Astrocyte (in vitro differentiated cells and primary cell): Measurements from ENCODE around the gene SNRNP27. TPM values are rescaled to one million over a fixed set of nuclear protein-coding genes. Genes with fewer than 3 reads are reported as not detected.

Experiments used
- DNase-seq: peaks from one replicate; pipeline ENCODE4 v3.0.0-alpha.2; 2010; ENCODE audit warnings: low read depth
- FAIRE-seq: peaks from 2 replicates; lab custom pipeline; 2011; peaks lifted over from hg19 to GRCh38; lab: Jason Lieb, UNC
- H2AFZ ChIP-seq: 2 replicates; pipeline ENCODE4 v1.6.0; 2012; ENCODE audit warnings: low read depth, low read length, inconsistent platforms
- H3K27ac ChIP-seq: 2 replicates; pipeline ENCODE4 v1.5.1; 2011; ENCODE audit warnings: low read depth, low read length, inconsistent platforms
- H3K27me3 ChIP-seq: 2 replicates; pipeline ENCODE4 v1.6.0; 2011; ENCODE audit warnings: low read length, inconsistent platforms; ENCODE audit not compliant: insufficient read depth
- H3K36me3 ChIP-seq: 2 replicates; pipeline ENCODE4 v1.5.1; 2011; ENCODE audit warnings: low read length, inconsistent platforms; ENCODE audit not compliant: insufficient read depth
- H3K4me1 ChIP-seq: 2 replicates; pipeline ENCODE4 v1.5.1; 2011; ENCODE audit warnings: low read length, inconsistent platforms; ENCODE audit not compliant: insufficient read depth
- H3K4me2 ChIP-seq: 2 replicates; pipeline ENCODE4 v1.6.0; 2012; ENCODE audit warnings: low read length, inconsistent platforms
- H3K4me3 ChIP-seq: 2 replicates; pipeline ENCODE4 v1.5.1; 2011; ENCODE audit warnings: low read depth, mild to moderate bottlenecking, low read length, inconsistent platforms; ENCODE audit not compliant: insufficient read depth
- H3K79me2 ChIP-seq: 2 replicates; pipeline ENCODE4 v1.6.0; 2012; ENCODE audit warnings: mild to moderate bottlenecking, low read length, inconsistent platforms; ENCODE audit not compliant: insufficient read depth
- H3K9ac ChIP-seq: 2 replicates; pipeline ENCODE4 v1.6.0; 2012; ENCODE audit warnings: mild to moderate bottlenecking, low read length, inconsistent platforms
- H3K9me3 ChIP-seq: 2 replicates; pipeline ENCODE4 v1.5.1; 2012; ENCODE audit warnings: low read depth, mild to moderate bottlenecking, low read length, inconsistent platforms; ENCODE audit not compliant: insufficient read depth
- H4K20me1 ChIP-seq: 2 replicates; pipeline ENCODE4 v1.6.0; 2012; ENCODE audit warnings: low read length, inconsistent platforms; ENCODE audit not compliant: insufficient read depth
- H3K27ac Mint-ChIP-seq: one replicate; pipeline ENCODE4 v1.8.0; 2021; ENCODE audit warnings: mild to moderate bottlenecking, mixed read lengths; ENCODE audit not compliant: unreplicated experiment
- H3K27me3 Mint-ChIP-seq: one replicate; pipeline ENCODE4 v1.8.0; 2021; ENCODE audit warnings: low read depth, mixed read lengths; ENCODE audit not compliant: unreplicated experiment
- H3K36me3 Mint-ChIP-seq: one replicate; pipeline ENCODE4 v1.8.0; 2021; ENCODE audit warnings: low read depth, mixed read lengths; ENCODE audit not compliant: unreplicated experiment
- H3K4me1 Mint-ChIP-seq: one replicate; pipeline ENCODE4 v1.8.0; 2021; ENCODE audit warnings: low read depth, mixed read lengths; ENCODE audit not compliant: unreplicated experiment
- H3K4me3 Mint-ChIP-seq: one replicate; pipeline ENCODE4 v1.8.0; 2021; ENCODE audit warnings: mild to moderate bottlenecking, moderate library complexity, mixed read lengths; ENCODE audit not compliant: unreplicated experiment
- H3K9me3 Mint-ChIP-seq: one replicate; pipeline ENCODE4 v1.8.0; 2021; ENCODE audit warnings: mild to moderate bottlenecking, mixed read lengths; ENCODE audit not compliant: unreplicated experiment
- EZH2 ChIP-seq: IDR thresholded peaks from 2 replicates; pipeline ENCODE4 v1.6.1; 2012; ENCODE audit warnings: mild to moderate bottlenecking, low read length, inconsistent platforms; ENCODE audit not compliant: insufficient read depth
- total RNA-seq: library from RNA; stranded (reverse); gene quantifications from 2 replicates; pipeline ENCODE4 v1.2.1, GENCODE V29; 2021
- TF ChIP-seq, protein P1 (sequence below): IDR thresholded peaks from 2 replicates; pipeline ENCODE4 v1.5.1; 2011; ENCODE audit warnings: low read depth, mild to moderate bottlenecking, inconsistent platforms, low read length, moderate library complexity; ENCODE audit not compliant: insufficient read depth

SNRNP27 gene
- total RNA-seq, 1 donor from 2014 or later, result 67.7 TPM

DNA sequence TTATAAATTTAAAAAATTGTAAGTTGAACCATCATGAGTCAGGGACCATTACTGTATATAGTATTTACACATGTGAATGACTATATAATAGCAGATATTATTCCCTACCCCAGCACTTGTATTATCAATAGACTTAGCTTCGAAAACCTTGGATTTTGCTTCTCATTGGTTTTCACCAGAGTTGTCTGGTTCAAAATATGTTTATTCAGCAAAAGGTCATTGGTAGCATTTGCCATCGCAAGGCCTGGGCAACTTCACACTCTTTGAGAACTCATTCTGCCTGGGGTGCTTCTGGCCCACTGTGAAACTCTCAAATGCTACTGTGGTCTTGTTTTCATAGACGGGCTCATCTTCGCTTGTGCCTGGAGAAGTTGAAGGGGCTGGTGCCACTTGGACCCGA lies 41.3 kb downstream of the SNRNP27 start:
- Histone ChIP-seq H3K9ac (no peak overlapping the region), H4K20me1 (no peaks in the 10 kb centered on the region), H3K36me3 (peaks cover 26% of the 10 kb centered on the region), H3K9me3 (no peaks in the 10 kb centered on the region), H3K4me3 (no peak overlapping the region), H3K79me2 (peaks cover 7% of the 10 kb centered on the region), H3K27ac (peak overlapping the region; percentile 88), H3K4me1 (peaks cover 26% of the 10 kb centered on the region), H2AFZ (no peak overlapping the region), H3K27me3 (no peaks in the 10 kb centered on the region), H3K4me2 (no peak overlapping the region)
- DNase-seq (no peak), FAIRE-seq (no peak)
- Mint-ChIP-seq H3K36me3 (peaks cover 35% of the 10 kb centered on the region), H3K4me3 (no peak overlapping the region), H3K27ac (peak overlapping the region; percentile 97), H3K27me3 (no peaks in the 10 kb centered on the region), H3K9me3 (peaks cover 2% of the 10 kb centered on the region), H3K4me1 (peaks cover 50% of the 10 kb centered on the region)
- TF ChIP-seq EZH2, result no peak
- TF ChIP-seq, protein P1, sequence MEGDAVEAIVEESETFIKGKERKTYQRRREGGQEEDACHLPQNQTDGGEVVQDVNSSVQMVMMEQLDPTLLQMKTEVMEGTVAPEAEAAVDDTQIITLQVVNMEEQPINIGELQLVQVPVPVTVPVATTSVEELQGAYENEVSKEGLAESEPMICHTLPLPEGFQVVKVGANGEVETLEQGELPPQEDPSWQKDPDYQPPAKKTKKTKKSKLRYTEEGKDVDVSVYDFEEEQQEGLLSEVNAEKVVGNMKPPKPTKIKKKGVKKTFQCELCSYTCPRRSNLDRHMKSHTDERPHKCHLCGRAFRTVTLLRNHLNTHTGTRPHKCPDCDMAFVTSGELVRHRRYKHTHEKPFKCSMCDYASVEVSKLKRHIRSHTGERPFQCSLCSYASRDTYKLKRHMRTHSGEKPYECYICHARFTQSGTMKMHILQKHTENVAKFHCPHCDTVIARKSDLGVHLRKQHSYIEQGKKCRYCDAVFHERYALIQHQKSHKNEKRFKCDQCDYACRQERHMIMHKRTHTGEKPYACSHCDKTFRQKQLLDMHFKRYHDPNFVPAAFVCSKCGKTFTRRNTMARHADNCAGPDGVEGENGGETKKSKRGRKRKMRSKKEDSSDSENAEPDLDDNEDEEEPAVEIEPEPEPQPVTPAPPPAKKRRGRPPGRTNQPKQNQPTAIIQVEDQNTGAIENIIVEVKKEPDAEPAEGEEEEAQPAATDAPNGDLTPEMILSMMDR, result no peak

DNA sequence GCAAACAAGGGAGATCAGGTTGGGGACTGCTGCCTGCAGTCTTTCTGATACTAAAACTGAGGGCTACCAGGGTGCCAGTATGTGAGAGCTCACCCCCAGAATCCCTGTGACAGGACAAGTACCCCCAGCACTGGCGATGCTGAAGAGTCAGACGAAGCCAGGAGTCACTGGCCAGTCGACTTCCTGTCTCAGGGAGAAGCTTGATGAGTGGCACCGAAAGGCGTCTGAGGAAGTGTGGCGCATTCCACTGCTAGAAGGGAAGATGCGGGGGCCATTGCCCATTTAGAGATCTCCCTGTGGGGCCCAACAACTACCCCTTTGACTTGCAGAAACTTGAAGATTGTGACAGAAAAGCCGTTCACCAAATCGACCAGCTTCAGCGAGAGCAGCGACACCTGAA lies 43.1 kb downstream of the SNRNP27 start:
- TF ChIP-seq EZH2, result no peak
- TF ChIP-seq, protein P1, result no peak
- Histone ChIP-seq H2AFZ (no peak overlapping the region), H3K9me3 (no peaks in the 10 kb centered on the region), H3K4me2 (peak overlapping the region; percentile 21), H3K9ac (no peak overlapping the region), H3K36me3 (peaks cover 41% of the 10 kb centered on the region), H3K4me1 (peaks cover 26% of the 10 kb centered on the region), H3K27ac (no peak overlapping the region), H3K4me3 (no peak overlapping the region), H3K27me3 (no peaks in the 10 kb centered on the region), H4K20me1 (no peaks in the 10 kb centered on the region), H3K79me2 (peaks cover 4% of the 10 kb centered on the region)
- DNase-seq (no peak), FAIRE-seq (no peak)
- H3K27me3 Mint-ChIP-seq, result no peaks in the 10 kb centered on the region
- H3K4me3 Mint-ChIP-seq, result peak overlapping the region; percentile 58
- peak overlapping the region; percentile 97 for H3K27ac Mint-ChIP-seq
- peaks cover 2% of the 10 kb centered on the region for H3K9me3 Mint-ChIP-seq
- peaks cover 35% of the 10 kb centered on the region for H3K36me3 Mint-ChIP-seq
- H3K4me1 Mint-ChIP-seq, result peaks cover 47% of the 10 kb centered on the region

DNA sequence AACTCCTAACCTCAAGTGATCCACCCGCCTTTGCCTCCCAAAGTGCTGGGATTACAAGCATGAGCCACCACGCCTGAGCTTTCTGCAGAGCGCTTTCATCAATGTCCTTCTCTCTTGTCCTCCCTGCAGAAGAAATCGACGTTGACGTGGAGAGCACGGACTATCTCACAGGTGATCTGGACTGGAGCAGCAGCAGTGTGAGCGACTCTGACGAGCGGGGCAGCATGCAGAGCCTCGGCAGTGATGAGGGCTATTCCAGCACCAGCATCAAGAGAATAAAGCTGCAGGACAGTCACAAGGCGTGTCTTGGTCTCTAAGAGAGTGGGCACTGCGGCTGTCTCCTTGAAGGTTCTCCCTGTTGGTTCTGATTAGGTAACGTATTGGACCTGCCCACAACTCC lies 44.2 kb downstream of the SNRNP27 start:
- Histone ChIP-seq H4K20me1 (no peaks in the 10 kb centered on the region), H3K4me1 (peaks cover 26% of the 10 kb centered on the region), H3K36me3 (peaks cover 42% of the 10 kb centered on the region), H3K27ac (no peak overlapping the region), H3K4me2 (no peak overlapping the region), H3K9ac (no peak overlapping the region), H3K79me2 (no peaks in the 10 kb centered on the region), H3K4me3 (no peak overlapping the region), H3K27me3 (no peaks in the 10 kb centered on the region), H2AFZ (no peak overlapping the region), H3K9me3 (no peaks in the 10 kb centered on the region)
- Mint-ChIP-seq H3K27me3 (no peaks in the 10 kb centered on the region), H3K4me1 (peaks cover 43% of the 10 kb centered on the region), H3K4me3 (no peak overlapping the region), H3K27ac (peak overlapping the region; percentile 1), H3K36me3 (peaks cover 39% of the 10 kb centered on the region), H3K9me3 (peaks cover 2% of the 10 kb centered on the region)
- no peak for FAIRE-seq
- no peak for DNase-seq
- TF ChIP-seq, protein P1, result no peak
- TF ChIP-seq EZH2, result no peak
